Mesangial cell (primary cell): Measurements from ENCODE around the gene ANXA9. TPM values are rescaled to one million over a fixed set of nuclear protein-coding genes. Genes with fewer than 3 reads are reported as not detected.

Experiments
- total RNA-seq: library from RNA; depleted of rRNA; stranded (reverse); fragments of >200 nt; gene quantifications from 2 replicates; pipeline ENCODE4 v1.2.3, GENCODE V29; 2015

The ANXA9 gene, protein sequence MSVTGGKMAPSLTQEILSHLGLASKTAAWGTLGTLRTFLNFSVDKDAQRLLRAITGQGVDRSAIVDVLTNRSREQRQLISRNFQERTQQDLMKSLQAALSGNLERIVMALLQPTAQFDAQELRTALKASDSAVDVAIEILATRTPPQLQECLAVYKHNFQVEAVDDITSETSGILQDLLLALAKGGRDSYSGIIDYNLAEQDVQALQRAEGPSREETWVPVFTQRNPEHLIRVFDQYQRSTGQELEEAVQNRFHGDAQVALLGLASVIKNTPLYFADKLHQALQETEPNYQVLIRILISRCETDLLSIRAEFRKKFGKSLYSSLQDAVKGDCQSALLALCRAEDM
- 0.33 and 1.3 TPM in 2 replicates for total RNA-seq

DNA sequence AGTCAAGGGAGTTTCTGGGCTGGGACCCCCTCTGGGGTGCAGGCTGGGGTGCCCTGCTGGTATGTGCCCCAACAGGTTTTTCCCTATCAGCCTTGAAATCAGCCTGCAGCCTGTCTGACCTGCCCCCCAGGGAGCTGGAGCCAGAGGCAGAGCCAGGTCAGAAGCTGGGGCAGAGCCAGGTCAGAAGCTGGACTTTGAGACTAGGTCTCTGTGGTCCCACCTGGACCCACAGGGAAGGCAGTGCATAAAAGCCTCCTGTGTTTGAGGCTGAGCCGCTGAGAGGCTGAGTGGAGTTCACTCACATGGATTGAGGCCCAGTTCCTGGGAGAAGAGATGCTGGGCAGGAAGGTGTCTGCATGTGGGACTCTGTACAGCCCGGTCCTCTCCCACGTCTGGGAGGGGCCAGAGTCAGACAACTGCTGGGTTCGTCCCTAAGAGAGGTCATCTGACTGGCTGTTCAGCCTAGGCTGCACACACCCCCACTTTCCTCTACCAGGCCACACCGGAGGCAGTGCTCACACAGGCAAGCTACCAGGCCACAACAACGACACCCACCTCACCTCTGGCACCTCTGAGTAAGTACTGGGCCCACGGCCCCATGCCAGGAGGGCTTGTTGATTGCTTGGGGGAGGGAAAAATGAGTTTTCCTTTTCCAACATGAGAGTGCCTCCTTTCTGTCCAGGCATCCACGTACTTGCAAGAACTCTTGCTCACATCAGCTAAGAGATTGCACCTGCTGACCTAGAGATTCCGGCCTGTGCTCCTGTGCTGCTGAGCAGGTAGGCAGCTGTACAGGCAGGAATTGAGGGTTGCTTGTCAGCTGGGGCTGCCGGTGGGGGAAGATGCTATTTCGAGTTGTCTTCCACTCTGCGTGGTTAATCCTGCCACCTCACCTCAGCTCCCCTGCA is at the start of gene ANXA9:
ANXA9 (plus strand) TSS at position 488 of the 908 bp plus-strand sequence. CDS start 814 bp downstream, outside the sequence.

DNA sequence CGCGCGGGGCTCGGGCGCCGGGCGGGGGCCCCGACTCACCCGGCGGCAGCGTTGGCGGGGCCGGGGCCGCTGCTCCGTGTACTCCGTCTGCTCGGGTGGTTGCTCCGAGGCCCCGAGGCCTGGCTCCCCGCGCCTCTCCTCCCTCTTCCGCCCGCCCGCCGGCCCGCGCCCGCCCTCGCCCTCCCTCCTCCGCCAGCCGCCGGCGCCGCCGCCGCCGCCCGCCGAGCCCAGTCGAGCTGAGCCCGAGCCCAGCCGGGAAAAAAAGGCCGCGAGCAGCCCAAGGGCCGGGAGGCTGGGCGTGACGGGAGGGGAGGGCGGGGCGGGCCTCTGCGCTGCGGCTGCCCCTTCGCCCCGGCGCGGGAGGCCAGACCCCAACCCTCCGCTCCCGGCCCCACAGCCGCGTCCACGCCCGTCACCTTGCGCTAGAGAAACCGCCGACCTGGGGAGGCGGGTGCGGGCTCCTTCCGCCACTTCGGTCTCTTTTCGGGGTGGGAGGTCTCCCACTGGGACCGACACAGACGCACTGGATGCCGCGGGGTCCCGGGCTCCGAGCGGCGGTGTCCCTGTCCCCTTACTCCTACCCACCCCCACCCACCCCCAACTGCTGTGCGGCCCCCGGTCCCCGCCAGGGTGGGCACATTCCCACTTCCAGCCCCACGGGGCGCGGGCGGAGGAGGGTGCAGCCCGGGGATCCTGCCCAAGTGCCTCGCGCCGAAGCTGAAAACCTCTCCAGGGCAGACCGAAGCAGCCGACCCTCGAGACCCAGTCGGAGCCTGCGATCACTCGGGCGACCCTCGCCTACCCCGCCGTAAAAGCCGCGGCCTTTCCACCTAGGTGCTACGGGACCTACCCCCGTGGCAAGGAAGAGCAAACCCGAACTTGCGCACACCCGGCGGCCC is 7.3 kb upstream of the ANXA9 start, which contains the start of gene CERS2:
CERS2 (minus strand) TSS at position 256 of the 899 bp plus-strand sequence. CDS start 5,745 bp downstream, outside the sequence.

DNA sequence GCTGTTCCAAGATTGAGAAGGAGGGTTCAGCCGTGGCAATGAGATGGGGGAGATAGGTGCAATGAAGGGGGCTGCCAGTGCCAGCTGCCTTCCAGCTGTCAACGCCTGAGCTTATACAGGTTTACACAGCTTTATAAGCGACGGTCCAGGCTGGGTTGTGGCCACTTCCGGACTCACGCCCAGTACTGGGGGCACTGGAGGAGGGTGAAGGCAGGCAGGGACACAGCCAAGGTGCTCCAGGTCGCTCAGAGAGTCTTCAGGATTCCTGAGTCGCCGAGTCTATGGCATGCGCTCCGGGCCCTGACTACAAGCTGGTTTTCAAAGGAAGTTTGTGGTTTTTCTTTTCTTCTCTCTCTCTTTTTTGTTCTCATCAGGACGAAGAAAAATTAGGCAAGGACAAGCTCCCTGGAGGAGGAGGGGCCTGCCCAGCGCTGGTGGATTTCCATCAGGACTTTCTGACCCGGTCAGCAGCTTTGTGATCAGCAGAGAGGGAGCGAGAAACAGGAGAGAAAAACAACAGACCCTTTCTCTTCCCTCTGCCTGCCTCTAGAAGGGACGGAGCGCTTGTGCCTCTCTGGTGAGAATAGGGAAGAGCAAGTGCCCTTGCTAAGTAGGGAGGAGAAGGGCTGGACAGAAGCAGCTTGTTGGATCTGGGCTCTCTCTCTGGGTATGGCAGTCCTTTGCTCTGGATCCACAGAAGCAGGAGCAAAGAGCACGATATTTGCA is 24.4 kb downstream of the ANXA9 start, which contains the start of gene MINDY1:
MINDY1 (minus strand) TSS at position 576 of the 726 bp plus-strand sequence. CDS start 4,285 bp downstream, outside the sequence.

DNA sequence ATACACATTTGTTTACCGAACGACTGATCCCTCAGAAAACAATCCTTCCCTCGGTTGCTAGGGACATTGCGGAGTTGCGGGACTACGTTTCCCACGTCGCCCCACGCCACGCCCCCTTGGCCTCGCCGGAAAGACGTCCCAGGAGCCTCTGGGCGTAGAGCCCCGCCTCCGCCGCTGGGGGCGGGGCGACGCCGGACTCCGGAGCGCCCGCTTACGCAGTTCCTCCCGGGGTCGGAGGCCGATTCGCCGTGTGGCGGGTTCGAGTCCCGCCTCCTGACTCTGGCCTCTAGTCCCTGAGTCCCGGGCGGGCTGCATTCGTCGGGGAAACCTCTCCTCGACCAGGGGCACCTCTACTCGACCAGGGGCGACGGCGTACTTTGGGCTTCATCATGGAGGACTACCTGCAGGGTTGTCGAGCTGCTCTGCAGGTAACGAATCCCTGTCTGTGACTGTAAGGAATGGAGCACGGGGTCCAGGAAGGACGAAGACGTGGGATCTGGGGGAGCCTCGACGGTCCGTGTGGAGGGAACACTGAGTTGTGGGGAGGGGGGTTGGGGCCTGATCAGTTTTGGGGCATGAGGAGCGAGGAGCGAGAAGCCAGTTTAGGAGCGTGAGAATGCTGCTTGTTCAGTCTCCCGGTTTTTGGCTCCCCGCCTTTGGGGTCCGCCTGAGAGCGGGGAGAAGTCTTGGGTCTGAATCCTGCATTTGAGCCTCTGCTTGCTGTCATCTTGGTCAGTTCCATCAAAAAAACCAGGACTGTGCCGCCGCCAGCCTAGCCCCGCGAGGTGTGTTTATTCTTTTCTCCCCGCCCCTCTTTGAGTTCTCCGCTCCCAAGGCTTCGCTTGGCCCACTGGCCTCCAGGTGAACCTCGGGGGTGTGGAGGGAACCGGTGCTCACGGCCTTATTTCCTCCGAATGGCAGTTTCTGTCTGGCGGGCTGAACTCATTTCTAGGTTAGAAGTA is 26.4 kb downstream of the ANXA9 start, which contains the start of gene PRUNE1:
PRUNE1 (plus strand) TSS at position 206 of the 962 bp plus-strand sequence; CDS start at position 390, 184 bp downstream.

DNA sequence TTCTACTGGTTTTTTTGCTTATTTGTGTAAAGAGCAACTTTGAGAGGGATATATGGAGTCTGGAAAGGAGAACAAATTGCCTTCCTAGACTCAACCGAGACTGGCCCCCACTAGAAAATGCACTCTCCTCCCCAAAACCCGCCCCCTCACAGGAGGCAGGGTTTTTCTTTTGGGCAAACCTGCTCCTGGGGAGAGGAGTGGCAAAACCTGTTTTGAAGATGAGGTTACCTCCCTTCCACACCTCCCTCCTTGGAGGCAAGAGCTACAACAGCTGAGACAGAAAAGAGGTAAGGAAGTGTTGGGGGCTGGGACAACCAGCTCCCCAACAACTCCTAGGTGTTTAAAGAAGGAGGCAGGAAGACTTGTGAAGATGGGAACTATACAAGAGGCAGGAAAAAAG is 54.3 kb downstream of the ANXA9 start, which contains the start of gene BNIPL:
BNIPL (plus strand) TSS at position 231 of the 400 bp plus-strand sequence; CDS start at position 371, 140 bp downstream.

Other genes with a start within 250 kb of the ANXA9 start
- under 0.01 and 0.33 TPM in 2 replicates for gene CTSS, start 216.5 kb upstream of the ANXA9 start, total RNA-seq
- 2.0 and 8.2 TPM in 2 replicates for gene CTSK, start 174.0 kb upstream of the ANXA9 start, total RNA-seq
- gene ARNT, start 105.7 kb upstream of the ANXA9 start, total RNA-seq, result 15.0 and 27.9 TPM in 2 replicates
- gene CTXND2, start 95.2 kb upstream of the ANXA9 start, total RNA-seq, result not detected in 2 replicates
- gene SETDB1, start 55.9 kb upstream of the ANXA9 start, total RNA-seq, result 20.9 and 30.4 TPM in 2 replicates
- 146 and 174 TPM in 2 replicates for gene CERS2, start 7.5 kb upstream of the ANXA9 start, total RNA-seq
- 12.1 and 27.3 TPM in 2 replicates for gene MINDY1, start 24.6 kb downstream of the ANXA9 start, total RNA-seq
- 17.8 and 21.6 TPM in 2 replicates for gene PRUNE1, start 26.2 kb downstream of the ANXA9 start, total RNA-seq
- 0.33 TPM in 1 of 2 replicates, not detected in the other for gene BNIPL, start 54.3 kb downstream of the ANXA9 start, total RNA-seq
- 2.0 and 3.0 TPM in 2 replicates for gene C1orf56, start 65.5 kb downstream of the ANXA9 start, total RNA-seq
- gene CDC42SE1, start 77.3 kb downstream of the ANXA9 start, total RNA-seq, result 47.5 and 47.9 TPM in 2 replicates
- 10.9 and 23.8 TPM in 2 replicates for gene MLLT11, start 78.1 kb downstream of the ANXA9 start, total RNA-seq
- 2.8 and 3.4 TPM in 2 replicates for gene GABPB2, start 88.5 kb downstream of the ANXA9 start, total RNA-seq
- 5.4 and 8.0 TPM in 2 replicates for gene SEMA6C, start 164.3 kb downstream of the ANXA9 start, total RNA-seq
- gene TNFAIP8L2, start 174.4 kb downstream of the ANXA9 start, total RNA-seq, result not detected in 2 replicates
- gene LYSMD1, start 183.6 kb downstream of the ANXA9 start, total RNA-seq, result 5.2 and 7.1 TPM in 2 replicates
- gene SCNM1, start 183.9 kb downstream of the ANXA9 start, total RNA-seq, result 44.0 and 51.2 TPM in 2 replicates
- 0.63 TPM in 1 of 2 replicates, not detected in the other for gene TMOD4, start 193.7 kb downstream of the ANXA9 start, total RNA-seq
- 45.8 and 54.4 TPM in 2 replicates for gene VPS72, start 207.9 kb downstream of the ANXA9 start, total RNA-seq
- gene PIP5K1A, start 216.3 kb downstream of the ANXA9 start, total RNA-seq, result 51.7 and 62.7 TPM in 2 replicates